Heart left ventricle (tissue), 13 donors: ENCODE measurements around the gene RPL5.

Experiments used
- CTCF ChIP-seq, 12 donors: fragments of 200-600 bp; sonication (generic) in 4 of 12; IDR thresholded peaks; one replicate each; pipeline versions ENCODE4 v1.5.0 to v1.8.0; 2018 to 2022; ENCODE audit warnings: antibody characterized with exemption in 12 of 12, mild to moderate bottlenecking in 5 of 12
- POLR2A ChIP-seq, 2 donors: fragments of 450-650 bp; IDR thresholded peaks; one replicate each; pipeline ENCODE4 v1.6.1; 2017; ENCODE audit warnings: antibody characterized with exemption in 2 of 2, mild to moderate bottlenecking in 2 of 2, moderate library complexity in 2 of 2
- donor health status: ischemic (EF 13 %, LVEDD 7.1; RV severe dilation, severe dysfunction).
- donor health status: DM: no; HTN: yes; CAD: no.
- donor health status: DM: no; HTN: no; CAD: no.
- donor health status: ischemic (EF 25% LVEDD 6.9; RV normal size, moderate dysfunction).
- donor health status: ischemic (EF 25% LVEDD 5.7; RV mildly dilated, moderate dysfunction).
- donor health status: ischemic (EF 35%, LVEDD 5.7; RV mildly dilated, moderate dysfunction).
- donor health status: nonischemic (EF 11% LVEDD 7.7; RV severe dilation, severe dysfunction).
- donor health status: DM: yes; HTN: yes; CAD: no.
- donor health status: PGD.
- donor health status: ischemic (EF 29% LVEDD 5.4; RV normal size, mild dysfunction).
- donor health status: nonischemic (EF 23%, LVEDD 6.1; RV moderate dilation, normal function).

- no peak for TF ChIP-seq CTCF (IDR thresholded peaks at IDR 0.05)
- TF ChIP-seq POLR2A (IDR thresholded peaks at IDR 0.05): no peak
These were observed 41.0 kb upstream of the RPL5 start for GRCh38 chr1:92790867-92791266.
